SK-N-SH (cell line): ENCODE measurements around the gene THAP7. TPM values are rescaled to one million over a fixed set of nuclear protein-coding genes. Genes with fewer than 3 reads are reported as not detected.

ENCODE experiments used
- CTCF ChIA-PET: fragments of 300-600, 350-600 bp; formaldehyde crosslinking; extraction: SDS; loops from one replicate; lab custom pipeline; 2021; lab: Yijun Ruan, JAX
- POLR2A ChIA-PET: fragments of 350-600 bp; sonication (Branson Sonifier 250); formaldehyde crosslinking; extraction: SDS; loops from one replicate; lab custom pipeline; 2020; ENCODE audit warnings: antibody characterized with exemption, inconsistent platforms; lab: Yijun Ruan, JAX
- DNase-seq: peaks from one replicate; pipeline ENCODE4 v3.0.0; 2012
- H2AFZ ChIP-seq: fragments of 200-600 bp; sonication (generic); 2 replicates; pipeline ENCODE4 v1.8.1; 2016; ENCODE audit warnings: antibody characterized with exemption, mild to moderate bottlenecking, low read depth
- H3F3A ChIP-seq: fragments of 200-600 bp; sonication (generic); replicated peaks from 2 replicates; pipeline ENCODE3; 2016; ENCODE audit warnings: antibody characterized with exemption, mild to moderate bottlenecking; ENCODE audit not compliant: insufficient read depth
- H3K27ac ChIP-seq, 2 experiments: fragments of 200-500 bp in 1 of 2; fragments of 200-600 bp in 1 of 2; sonication (Bioruptor generic) in 1 of 2; sonication (generic), shearing (Covaris generic) in 1 of 2; 2 replicates each; pipeline versions ENCODE4 v1.5.1 to v1.6.1; 2014 to 2016; ENCODE audit warnings: low read depth in 2 of 2, inconsistent platforms in 1 of 2, low read length in 1 of 2, mild to moderate bottlenecking in 1 of 2, mixed read lengths in 1 of 2
- H3K27me3 ChIP-seq: fragments of 200-600 bp; sonication (generic), shearing (Covaris generic); 2 replicates; pipeline ENCODE4 v1.6.1; 2016; ENCODE audit warnings: mixed run types; ENCODE audit not compliant: insufficient read depth
- H3K36me3 ChIP-seq, 2 experiments: fragments of 200-500 bp in 1 of 2; fragments of 200-600 bp in 1 of 2; sonication (Bioruptor generic) in 1 of 2; sonication (generic) in 1 of 2; replicated peaks in 1 of 2; 2 replicates each; pipeline versions ENCODE3 to v1.5.1; 2014 to 2016; ENCODE audit warnings: low read length in 1 of 2, mild to moderate bottlenecking in 1 of 2; ENCODE audit not compliant: insufficient read depth in 2 of 2, control insufficient read depth in 1 of 2
- H3K4me1 ChIP-seq, 2 experiments: fragments of 200-500 bp in 1 of 2; fragments of 200-600 bp in 1 of 2; sonication (Bioruptor generic) in 1 of 2; sonication (generic), shearing (Covaris generic) in 1 of 2; 2 replicates each; pipeline versions ENCODE4 v1.5.1 to v1.6.1; 2014 to 2016; ENCODE audit warnings: low read depth in 1 of 2, low read length in 1 of 2, mixed run types in 1 of 2; ENCODE audit not compliant: insufficient read depth in 2 of 2, control insufficient read depth in 1 of 2
- H3K4me2 ChIP-seq: fragments of 200-600 bp; sonication (generic), shearing (Covaris generic); 2 replicates; pipeline ENCODE4 v1.6.1; 2017; ENCODE audit warnings: mixed run types
- H3K4me3 ChIP-seq, 2 experiments: fragments of 200-500 bp in 1 of 2; fragments of 200-600 bp in 1 of 2; sonication (Bioruptor generic) in 1 of 2; sonication (generic), shearing (Covaris generic) in 1 of 2; 2 replicates each; pipeline versions ENCODE4 v1.5.1 to v1.8.1; 2014 to 2016; ENCODE audit warnings: low read depth in 2 of 2, inconsistent platforms in 1 of 2, low read length in 1 of 2, mild to moderate bottlenecking in 1 of 2, mixed read lengths in 1 of 2, moderate library complexity in 1 of 2
- H3K79me2 ChIP-seq: fragments of 200-600 bp; sonication (generic); 2 replicates; pipeline ENCODE4 v1.8.1; 2017; ENCODE audit warnings: mild to moderate bottlenecking; ENCODE audit not compliant: insufficient read depth
- H3K9ac ChIP-seq: fragments of 200-600 bp; sonication (generic); 2 replicates; pipeline ENCODE4 v1.6.1; 2017; ENCODE audit warnings: mixed run types
- H3K9me2 ChIP-seq: fragments of 200-600 bp; sonication (generic); 2 replicates; pipeline ENCODE4 v1.6.1; 2017; ENCODE audit warnings: mixed run types
- H3K9me3 ChIP-seq: fragments of 200-600 bp; sonication (generic); 2 replicates; pipeline ENCODE4 v1.6.1; 2017; ENCODE audit warnings: mixed run types, mild to moderate bottlenecking, moderate library complexity
- H4K20me1 ChIP-seq: fragments of 200-600 bp; sonication (generic); 2 replicates; pipeline ENCODE4 v1.6.1; 2017; ENCODE audit warnings: mild to moderate bottlenecking, mixed run types; ENCODE audit not compliant: insufficient read depth
- CHD2 ChIP-seq: fragments of 150-350 bp; IDR thresholded peaks from 2 replicates; pipeline ENCODE4 v1.6.1; 2018; ENCODE audit warnings: low read length; ENCODE audit not compliant: partially characterized antibody
- CTCF ChIP-seq: fragments of 200-600 bp; sonication (generic); IDR thresholded peaks from 2 replicates; pipeline ENCODE4 v1.6.1; 2017; ENCODE audit warnings: antibody characterized with exemption, mild to moderate bottlenecking, moderate library complexity
- EZH2phosphoT487 ChIP-seq: fragments of 200-600 bp; sonication (generic); IDR thresholded peaks from 2 replicates; pipeline ENCODE4 v1.6.1; 2017; ENCODE audit warnings: low read depth, mixed run types, mild to moderate bottlenecking, antibody characterized with exemption, moderate library complexity, borderline replicate concordance
- FOXM1 ChIP-seq: IDR thresholded peaks from 2 replicates; pipeline ENCODE4 v1.4.0; 2012; ENCODE audit warnings: low read depth, mild to moderate bottlenecking
- GABPA ChIP-seq: IDR thresholded peaks from 2 replicates; pipeline ENCODE4 v1.4.0; 2012; ENCODE audit warnings: low read depth, mild to moderate bottlenecking
- JUND ChIP-seq: IDR thresholded peaks from 2 replicates; pipeline ENCODE4 v1.4.0; 2012
- MAX ChIP-seq: IDR thresholded peaks from 2 replicates; pipeline ENCODE4 v1.4.0; 2012; ENCODE audit warnings: low read depth
- POLR2AphosphoS5 ChIP-seq: IDR thresholded peaks from 2 replicates; pipeline ENCODE4 v1.6.1; 2012; ENCODE audit warnings: low read depth, low read length
- RAD21 ChIP-seq: IDR thresholded peaks from 2 replicates; pipeline ENCODE4 v1.6.1; 2012; ENCODE audit warnings: mild to moderate bottlenecking, low read length
- RXRA ChIP-seq: IDR thresholded peaks from 2 replicates; pipeline ENCODE4 v1.4.0; 2012; ENCODE audit warnings: low read depth, mild to moderate bottlenecking, borderline replicate concordance
- SIN3A ChIP-seq: IDR thresholded peaks from 2 replicates; pipeline ENCODE4 v1.6.1; 2012; ENCODE audit warnings: low read depth, mild to moderate bottlenecking, low read length, moderate library complexity, borderline replicate concordance
- SMC3 ChIP-seq: IDR thresholded peaks from 2 replicates; pipeline ENCODE4 v1.6.1; 2012; ENCODE audit warnings: low read depth, low read length, improper control_type of control experiment
- TCF12 ChIP-seq: IDR thresholded peaks from 2 replicates; pipeline ENCODE4 v1.4.0; 2012
- TEAD4 ChIP-seq: IDR thresholded peaks from 2 replicates; pipeline ENCODE4 v1.4.0; 2012; ENCODE audit warnings: mild to moderate bottlenecking, borderline replicate concordance; ENCODE audit not compliant: insufficient read depth
- WGBS: methylation state at CpG from one replicate; pipeline ENCODE4 v1.1.6; 2017; ENCODE audit warnings: low lambda C conversion rate; 5-methylcytosine and 5-hydroxymethylcytosine counted together
- polyA plus RNA-seq, 3 experiments: library from polyadenylated mRNA; depleted of rRNA; stranded (reverse); fragments of >200 nt; gene quantifications; 2 replicates each; pipeline ENCODE4 v1.2.3, GENCODE V29; 2012

THAP7 gene
- polyA plus RNA-seq, 1 of the 3 experiments (the other 2 are of a cell fraction) = 32.0 TPM

GRCh38 chr22:20967697-20968211 is 34.2 kb downstream of the THAP7 start (continued):
- TF ChIP-seq EZH2phosphoT487 = no peak
- TF ChIP-seq TCF12 = no peak
- no peak for TF ChIP-seq CHD2
- TF ChIP-seq CTCF = no peak
- no peak for TF ChIP-seq JUND
- TF ChIP-seq POLR2AphosphoS5 = no peak
- TF ChIP-seq SMC3 = no peak
- TF ChIP-seq GABPA = no peak
- no peak for TF ChIP-seq RXRA
- no peak for TF ChIP-seq TEAD4
- no peak for TF ChIP-seq MAX
- TF ChIP-seq FOXM1 = no peak

GRCh38 chr22:20966883-20967696 is 34.8 kb downstream of the THAP7 start, which contains the start of gene AIFM3:
TSS of gene AIFM3 (plus strand) at chr22:20967255. CDS start at chr22:20967945, 690 bp downstream.
- Histone ChIP-seq H3K27ac (no peak within 1 kb of the TSS), H3K9me3 (no peaks in the 10 kb centered on the region), H3K79me2 (no peaks in the 10 kb centered on the region), H3K4me3 (no peak within 1 kb of the TSS), H3K36me3 (no peaks in the 10 kb centered on the region), H2AFZ (no peak within 1 kb of the TSS), H3K9me2 (no peaks in the 10 kb centered on the region), H3K27me3 (no peaks in the 10 kb centered on the region), H4K20me1 (no peaks in the 10 kb centered on the region), H3K4me2 (no peak within 1 kb of the TSS), H3F3A (no peaks in the 10 kb centered on the region), H3K9ac (no peak within 1 kb of the TSS), H3K4me1 (peaks cover 0 to 24% of the 10 kb centered on the region in 2 experiments; a peak in 1 of 4 replicates)
- peak; percentile 46 for DNase-seq
- TF ChIP-seq GABPA (no peak), SIN3A (no peak), RAD21 (no peak)
- ChIA-PET POLR2A (interaction anchor here (1.0 kb wide), 1 partner anchor 46 kb away, joined by 3 read pairs; no protein-coding TSS in a partner anchor), CTCF (interaction anchor here (1.3 to 2.5 kb wide), 4 partner anchors 11 to 135 kb away, joined by 3 to 11 read pairs (median 6); no protein-coding TSS in a partner anchor)
- 94% methylated on average over 12 of the region's 22 CpGs for WGBS
